HG03039 (cell line): ENCODE measurements around the gene TACR2.
A peak's percentile ranks its signal among the peaks of the same experiment; 100 is the strongest.
"Not testable (repeated sequence)": the region's sequence is repeated elsewhere in the genome, so short reads cannot be mapped to it uniquely, and the experiment has no call there.

Experiments used
- ATAC-seq: cut with Tn5 transposase; IDR thresholded peaks from one replicate; pipeline ENCODE4 v1.9.1; 2021; ENCODE audit warnings: mild to moderate bottlenecking, moderate library complexity; ENCODE audit not compliant: unreplicated experiment

TACR2 gene

GRCh38 chr10:69451209-69451783 lies 34.6 kb upstream of the TACR2 start, which contains the start of gene TSPAN15:
Gene TSPAN15, plus strand, starts transcription at chr10:69451465. Its CDS starts 130 bp downstream, at chr10:69451595.
- peak; percentile 68 for ATAC-seq

- not testable (repeated sequence) for ATAC-seq
Observed at GRCh38 chr10:69450395-69450794, 33.7 kb upstream of the TACR2 start.

GRCh38 chr10:69449841-69450240 lies 33.1 kb upstream of the TACR2 start:
- no peak for ATAC-seq

GRCh38 chr10:69446650-69447151 lies 30.0 kb upstream of the TACR2 start:
- ATAC-seq: no peak

GRCh38 chr10:69446229-69446628 lies 29.5 kb upstream of the TACR2 start:
- no peak for ATAC-seq

- ATAC-seq: no peak
Observed at GRCh38 chr10:69445041-69445440, 28.3 kb upstream of the TACR2 start.

- ATAC-seq: no peak
Observed at GRCh38 chr10:69443354-69443753, 26.6 kb upstream of the TACR2 start.

- no peak for ATAC-seq
Observed at GRCh38 chr10:69439813-69440506, 23.2 kb upstream of the TACR2 start.

GRCh38 chr10:69439350-69439739 lies 22.6 kb upstream of the TACR2 start:
- ATAC-seq: no peak

- ATAC-seq: no peak
Observed at GRCh38 chr10:69438536-69439349, 22.0 kb upstream of the TACR2 start.

GRCh38 chr10:69437321-69438259 lies 20.9 kb upstream of the TACR2 start:
- no peak for ATAC-seq

- ATAC-seq: no peak
Observed at GRCh38 chr10:69435966-69436520, 19.3 kb upstream of the TACR2 start.

- ATAC-seq: no peak
Observed at GRCh38 chr10:69434926-69435325, 18.2 kb upstream of the TACR2 start.

- ATAC-seq: no peak
Observed at GRCh38 chr10:69434169-69434568, 17.5 kb upstream of the TACR2 start.

GRCh38 chr10:69428165-69428564 lies 11.4 kb upstream of the TACR2 start:
- no peak for ATAC-seq

- ATAC-seq: no peak
Observed at GRCh38 chr10:69426376-69426727, 9.6 kb upstream of the TACR2 start.

- no peak for ATAC-seq
Observed at GRCh38 chr10:69425511-69426298, 9.0 kb upstream of the TACR2 start.

- no peak for ATAC-seq
Observed at GRCh38 chr10:69425041-69425440, 8.3 kb upstream of the TACR2 start.

GRCh38 chr10:69422676-69423075 lies 6.0 kb upstream of the TACR2 start:
- ATAC-seq: no peak
